DND-41 (cell line): ENCODE measurements around the gene ANKRD53.

ENCODE experiments used
- EZH2 ChIP-seq: IDR thresholded peaks from 3 replicates; pipeline ENCODE4 v1.6.1; 2012; ENCODE audit warnings: borderline replicate concordance, low read depth, mild to moderate bottlenecking, moderate library complexity, low read length, inconsistent platforms; ENCODE audit not compliant: severe bottlenecking
- TF ChIP-seq, protein P1 (sequence below): IDR thresholded peaks from 2 replicates; pipeline ENCODE4 v1.5.1; 2012; ENCODE audit warnings: borderline replicate concordance, low read length, moderate library complexity, mild to moderate bottlenecking; ENCODE audit not compliant: poor library complexity, severe bottlenecking; ENCODE audit errors: extremely low read depth

DNA sequence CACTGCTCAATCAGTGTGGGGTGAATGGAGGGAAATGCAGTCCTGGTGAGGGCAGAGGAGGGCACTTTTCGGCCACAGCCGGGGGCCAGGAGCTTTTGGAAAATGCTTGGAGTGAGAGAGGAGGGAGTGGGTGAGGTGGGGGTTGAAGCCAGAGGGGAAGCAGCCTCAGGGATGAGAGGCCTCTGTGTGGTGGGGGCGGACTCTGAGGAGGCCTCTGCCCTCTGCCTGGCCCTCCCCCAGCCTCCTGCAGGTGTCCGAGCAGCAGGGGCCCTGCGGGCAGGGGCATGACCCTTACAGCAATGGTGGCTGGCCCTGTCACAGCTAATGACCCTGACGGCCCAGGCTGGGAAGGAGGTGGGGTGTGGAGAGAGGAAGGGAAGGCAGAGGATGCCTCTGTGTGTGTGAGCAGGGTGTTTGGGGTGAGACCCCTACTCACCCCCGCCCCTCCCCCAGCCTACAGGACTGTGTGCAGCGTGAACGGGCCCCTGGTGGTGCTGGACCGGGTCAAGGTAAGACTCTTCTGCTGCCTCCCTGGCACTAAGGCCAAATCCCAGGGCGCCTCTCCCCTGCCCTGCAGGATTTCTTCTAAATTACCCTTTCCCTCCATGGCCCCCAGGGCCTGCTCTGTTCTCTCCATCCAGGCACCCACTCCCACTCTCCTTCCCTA lies 35.1 kb upstream of the ANKRD53 start:
- no peak for TF ChIP-seq EZH2
- TF ChIP-seq, protein P1, sequence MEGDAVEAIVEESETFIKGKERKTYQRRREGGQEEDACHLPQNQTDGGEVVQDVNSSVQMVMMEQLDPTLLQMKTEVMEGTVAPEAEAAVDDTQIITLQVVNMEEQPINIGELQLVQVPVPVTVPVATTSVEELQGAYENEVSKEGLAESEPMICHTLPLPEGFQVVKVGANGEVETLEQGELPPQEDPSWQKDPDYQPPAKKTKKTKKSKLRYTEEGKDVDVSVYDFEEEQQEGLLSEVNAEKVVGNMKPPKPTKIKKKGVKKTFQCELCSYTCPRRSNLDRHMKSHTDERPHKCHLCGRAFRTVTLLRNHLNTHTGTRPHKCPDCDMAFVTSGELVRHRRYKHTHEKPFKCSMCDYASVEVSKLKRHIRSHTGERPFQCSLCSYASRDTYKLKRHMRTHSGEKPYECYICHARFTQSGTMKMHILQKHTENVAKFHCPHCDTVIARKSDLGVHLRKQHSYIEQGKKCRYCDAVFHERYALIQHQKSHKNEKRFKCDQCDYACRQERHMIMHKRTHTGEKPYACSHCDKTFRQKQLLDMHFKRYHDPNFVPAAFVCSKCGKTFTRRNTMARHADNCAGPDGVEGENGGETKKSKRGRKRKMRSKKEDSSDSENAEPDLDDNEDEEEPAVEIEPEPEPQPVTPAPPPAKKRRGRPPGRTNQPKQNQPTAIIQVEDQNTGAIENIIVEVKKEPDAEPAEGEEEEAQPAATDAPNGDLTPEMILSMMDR, result no peak
